ENCODE data around the gene RASEF. TPM values are rescaled to one million over a fixed set of nuclear protein-coding genes. Genes with fewer than 3 reads are reported as not detected.
"Not testable (repeated sequence)": the region's sequence is repeated elsewhere in the genome, so short reads cannot be mapped to it uniquely, and the experiment has no call there.

RASEF gene
- total RNA-seq, 1 experiment from 2014 or later = 0.12 TPM

DNA sequence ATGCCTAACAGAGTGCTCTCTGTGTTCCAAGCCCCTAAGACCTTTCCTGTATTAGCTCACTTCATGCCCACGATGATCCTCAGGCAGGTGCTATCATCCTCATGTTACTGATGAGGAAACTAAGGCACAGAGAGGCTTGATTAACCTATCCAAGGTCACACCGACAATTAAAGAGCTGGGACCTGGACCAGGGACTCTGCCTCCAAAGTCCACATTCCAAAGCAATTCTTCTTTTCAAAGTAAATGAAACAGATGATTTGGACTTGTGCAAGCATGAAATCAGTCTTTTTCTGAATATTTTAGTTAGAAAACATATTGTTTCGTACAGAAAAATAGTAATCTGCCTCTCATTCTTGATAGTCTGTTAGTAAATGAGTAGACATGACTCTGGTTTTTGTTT, 18.1 kb upstream of the RASEF start:
- intact Hi-C loops (cut with micrococcal nuclease) = no loop called here
- TF ChIP-seq ELF1 (IDR thresholded peaks at IDR 0.05; ENCODE audit: borderline replicate concordance, low read depth) = no peak
- no peak for TF ChIP-seq EZH2 (IDR thresholded peaks at IDR 0.05)
- TF ChIP-seq POLR2AphosphoS5 (IDR thresholded peaks at IDR 0.05; ENCODE audit: low read depth, low read length) = no peak
- no peak for TF ChIP-seq FOSL1 (IDR thresholded peaks at IDR 0.05; ENCODE audit: low read depth)
- no peak for TF ChIP-seq YY1 (IDR thresholded peaks at IDR 0.05; ENCODE audit: extremely low read depth, insufficient replicate concordance, low read depth, low read length)
- no peak for TF ChIP-seq POLR2A (IDR thresholded peaks at IDR 0.05; ENCODE audit: borderline replicate concordance, extremely low read depth, insufficient read depth, insufficient read length)
- TF ChIP-seq EGR1 (IDR thresholded peaks at IDR 0.05; ENCODE audit: low read depth) = no peak
- no peak for TF ChIP-seq RAD21 (IDR thresholded peaks at IDR 0.05; ENCODE audit: low read depth)
- no peak for TF ChIP-seq SRF (IDR thresholded peaks at IDR 0.05; ENCODE audit: low read depth)
- no peak for TF ChIP-seq ZNF274 (IDR thresholded peaks at IDR 0.05; ENCODE audit: low read depth, low read length)
- no peak for TF ChIP-seq ZFX (IDR thresholded peaks at IDR 0.05)
- no peak for TF ChIP-seq SP1 (IDR thresholded peaks at IDR 0.05; ENCODE audit: low read depth)
- no peak for TF ChIP-seq JUND (IDR thresholded peaks at IDR 0.05)
- no peak for TF ChIP-seq EZH2phosphoT487 (IDR thresholded peaks at IDR 0.05; ENCODE audit: borderline replicate concordance)
- no peak for TF ChIP-seq CBX3 (IDR thresholded peaks at IDR 0.05; ENCODE audit: low read depth)
- TF ChIP-seq TCF7L2 (IDR thresholded peaks at IDR 0.05; ENCODE audit: borderline replicate concordance, extremely low read depth, insufficient read depth, insufficient read length) = no peak
- TF ChIP-seq, protein P1, sequence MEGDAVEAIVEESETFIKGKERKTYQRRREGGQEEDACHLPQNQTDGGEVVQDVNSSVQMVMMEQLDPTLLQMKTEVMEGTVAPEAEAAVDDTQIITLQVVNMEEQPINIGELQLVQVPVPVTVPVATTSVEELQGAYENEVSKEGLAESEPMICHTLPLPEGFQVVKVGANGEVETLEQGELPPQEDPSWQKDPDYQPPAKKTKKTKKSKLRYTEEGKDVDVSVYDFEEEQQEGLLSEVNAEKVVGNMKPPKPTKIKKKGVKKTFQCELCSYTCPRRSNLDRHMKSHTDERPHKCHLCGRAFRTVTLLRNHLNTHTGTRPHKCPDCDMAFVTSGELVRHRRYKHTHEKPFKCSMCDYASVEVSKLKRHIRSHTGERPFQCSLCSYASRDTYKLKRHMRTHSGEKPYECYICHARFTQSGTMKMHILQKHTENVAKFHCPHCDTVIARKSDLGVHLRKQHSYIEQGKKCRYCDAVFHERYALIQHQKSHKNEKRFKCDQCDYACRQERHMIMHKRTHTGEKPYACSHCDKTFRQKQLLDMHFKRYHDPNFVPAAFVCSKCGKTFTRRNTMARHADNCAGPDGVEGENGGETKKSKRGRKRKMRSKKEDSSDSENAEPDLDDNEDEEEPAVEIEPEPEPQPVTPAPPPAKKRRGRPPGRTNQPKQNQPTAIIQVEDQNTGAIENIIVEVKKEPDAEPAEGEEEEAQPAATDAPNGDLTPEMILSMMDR (IDR thresholded peaks at IDR 0.05 in 2 of 3, conservative IDR thresholded peaks at IDR 0.05 in 1 of 3; ENCODE audit: borderline replicate concordance in 1 of 3, insufficient read depth in 1 of 3, low read depth in 2 of 3, low read length in 2 of 3) = no peak
- TF ChIP-seq, protein P2, sequence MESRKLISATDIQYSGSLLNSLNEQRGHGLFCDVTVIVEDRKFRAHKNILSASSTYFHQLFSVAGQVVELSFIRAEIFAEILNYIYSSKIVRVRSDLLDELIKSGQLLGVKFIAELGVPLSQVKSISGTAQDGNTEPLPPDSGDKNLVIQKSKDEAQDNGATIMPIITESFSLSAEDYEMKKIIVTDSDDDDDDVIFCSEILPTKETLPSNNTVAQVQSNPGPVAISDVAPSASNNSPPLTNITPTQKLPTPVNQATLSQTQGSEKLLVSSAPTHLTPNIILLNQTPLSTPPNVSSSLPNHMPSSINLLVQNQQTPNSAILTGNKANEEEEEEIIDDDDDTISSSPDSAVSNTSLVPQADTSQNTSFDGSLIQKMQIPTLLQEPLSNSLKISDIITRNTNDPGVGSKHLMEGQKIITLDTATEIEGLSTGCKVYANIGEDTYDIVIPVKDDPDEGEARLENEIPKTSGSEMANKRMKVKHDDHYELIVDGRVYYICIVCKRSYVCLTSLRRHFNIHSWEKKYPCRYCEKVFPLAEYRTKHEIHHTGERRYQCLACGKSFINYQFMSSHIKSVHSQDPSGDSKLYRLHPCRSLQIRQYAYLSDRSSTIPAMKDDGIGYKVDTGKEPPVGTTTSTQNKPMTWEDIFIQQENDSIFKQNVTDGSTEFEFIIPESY (IDR thresholded peaks at IDR 0.05; ENCODE audit: extremely low read depth, insufficient replicate concordance, low read length) = no peak
- Histone ChIP-seq H3K9me2 (ENCODE audit: insufficient read depth) (no peaks in the 10 kb centered on the region), H3K4me2 (ENCODE audit: low read length) (no peak overlapping the region), H3K79me2 (ENCODE audit: insufficient read depth, low read length) (no peaks in the 10 kb centered on the region), H3K27ac (ENCODE audit: low read depth, low read length) (no peak overlapping the region), H2AFZ (ENCODE audit: low read depth, low read length, poor library complexity, severe bottlenecking) (no peak overlapping the region), H3K4me1 (ENCODE audit: control insufficient read depth in 1 of 2, insufficient read depth in 2 of 2, low read length in 2 of 2) (no peaks in the 10 kb centered on the region), H3K27me3 (ENCODE audit: insufficient read depth, low read length) (no peaks in the 10 kb centered on the region), H3K36me3 (ENCODE audit: control insufficient read depth in 1 of 2, insufficient read depth in 2 of 2, low read length in 2 of 2) (no peaks in the 10 kb centered on the region), H3K9ac (ENCODE audit: low read length) (no peak overlapping the region), H4K20me1 (ENCODE audit: insufficient read depth) (no peaks in the 10 kb centered on the region), H3K4me3 (replicated peaks in 1 of 2; ENCODE audit: low read depth in 1 of 2, low read length in 2 of 2) (no peak overlapping the region), H3K9me3 (ENCODE audit: control insufficient read depth in 1 of 2, insufficient read depth in 1 of 2, low read depth in 1 of 2, low read length in 2 of 2) (no peaks in the 10 kb centered on the region)
- ChIA-PET POLR2A (no interaction called here), CTCF (no interaction called here), RAD21 (ENCODE audit: low non-redundant PET in 1 of 2, low total read pairs in 2 of 2, uncharacterized antibody in 2 of 2, unreplicated experiment in 2 of 2) (no interaction called here)
- BruUV-seq (replicated peaks) = no TSS peak
- DNase-seq (ENCODE audit: low read depth, low spot score) (no peak), ATAC-seq (no peak)

DNA sequence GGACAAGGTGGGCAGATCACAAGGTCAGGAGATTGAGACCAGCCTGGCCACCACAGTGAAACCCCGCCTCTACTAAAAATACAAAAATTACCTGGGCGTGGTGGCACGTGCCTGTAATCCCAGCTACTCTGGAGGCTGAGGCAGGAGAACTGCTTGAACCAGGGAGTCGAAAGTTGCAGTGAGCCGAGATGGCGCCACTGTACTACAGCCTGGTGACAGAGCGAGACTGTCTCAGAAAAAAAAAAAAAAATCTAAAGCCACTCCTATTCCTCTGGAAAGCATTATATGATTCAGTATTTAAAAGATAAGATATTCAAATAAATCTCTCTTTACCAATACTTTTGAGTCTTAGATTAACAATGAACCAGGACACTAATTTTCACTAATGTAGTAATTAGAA, 13.0 kb upstream of the RASEF start:
- H3K4me1 ChIP-seq (ENCODE audit: control insufficient read depth in 1 of 2, insufficient read depth in 2 of 2, low read length in 2 of 2); H3K27me3 ChIP-seq (ENCODE audit: insufficient read depth, low read length); BruUV-seq (replicated peaks); H3K4me2 ChIP-seq (ENCODE audit: low read length); H4K20me1 ChIP-seq (ENCODE audit: insufficient read depth); H3K9me3 ChIP-seq (ENCODE audit: control insufficient read depth in 1 of 2, insufficient read depth in 1 of 2, low read depth in 1 of 2, low read length in 2 of 2); ATAC-seq; POLR2A ChIA-PET; H3K4me3 ChIP-seq (replicated peaks in 1 of 2; ENCODE audit: low read depth in 1 of 2, low read length in 2 of 2); CTCF ChIA-PET; RAD21 ChIA-PET (ENCODE audit: low non-redundant PET in 1 of 2, low total read pairs in 2 of 2, uncharacterized antibody in 2 of 2, unreplicated experiment in 2 of 2); intact Hi-C loops (cut with micrococcal nuclease); H3K36me3 ChIP-seq (ENCODE audit: control insufficient read depth in 1 of 2, insufficient read depth in 2 of 2, low read length in 2 of 2); DNase-seq (ENCODE audit: low read depth, low spot score); H3K79me2 ChIP-seq (ENCODE audit: insufficient read depth, low read length); H3K9ac ChIP-seq (ENCODE audit: low read length); H2AFZ ChIP-seq (ENCODE audit: low read depth, low read length, poor library complexity, severe bottlenecking); H3K9me2 ChIP-seq (ENCODE audit: insufficient read depth); H3K27ac ChIP-seq (ENCODE audit: low read depth, low read length): not testable (repeated sequence)
